Hepatocyte (in vitro differentiated cells): ENCODE data around the gene H6PD. TPM values are rescaled to one million over a fixed set of nuclear protein-coding genes. Genes with fewer than 3 reads are reported as not detected.
"Not testable (repeated sequence)": the region's sequence is repeated elsewhere in the genome, so short reads cannot be mapped to it uniquely, and the experiment has no call there.

Experiments used
- DNase-seq: peaks from one replicate; pipeline ENCODE4 v3.0.0-alpha.2; 2016; ENCODE audit warnings: low spot score
- H2AFZ ChIP-seq: fragments of 200-600 bp; sonication (generic); 2 replicates; pipeline ENCODE4 v1.6.0; 2016; ENCODE audit warnings: antibody characterized with exemption, mild to moderate bottlenecking
- H3K27ac ChIP-seq: fragments of 200-600 bp; sonication (generic); 2 replicates; pipeline ENCODE4 v1.5.1; 2016; ENCODE audit warnings: mild to moderate bottlenecking
- H3K27me3 ChIP-seq: fragments of 200-600 bp; sonication (generic); 2 replicates; pipeline ENCODE4 v1.6.1; 2016
- H3K36me3 ChIP-seq: fragments of 200-600 bp; sonication (generic); replicated peaks from 2 replicates; pipeline ENCODE4 v1.5.1; 2016; ENCODE audit warnings: low read depth; ENCODE audit not compliant: insufficient read depth
- H3K4me1 ChIP-seq: fragments of 200-600 bp; sonication (generic); 2 replicates; pipeline ENCODE4 v1.5.1; 2016; ENCODE audit warnings: mild to moderate bottlenecking, moderate library complexity; ENCODE audit not compliant: insufficient read depth
- H3K4me2 ChIP-seq: fragments of 200-600 bp; sonication (generic); 2 replicates; pipeline ENCODE4 v1.6.0; 2016
- H3K4me3 ChIP-seq: fragments of 200-600 bp; sonication (generic); 2 replicates; pipeline ENCODE4 v1.5.1; 2016; ENCODE audit warnings: mild to moderate bottlenecking
- H3K79me2 ChIP-seq: fragments of 200-600 bp; sonication (generic); 2 replicates; pipeline ENCODE4 v1.6.0; 2017; ENCODE audit warnings: mild to moderate bottlenecking
- H3K9me2 ChIP-seq: fragments of 200-600 bp; sonication (generic); replicated peaks from 2 replicates; pipeline ENCODE4 v1.6.0; 2017; ENCODE audit warnings: mild to moderate bottlenecking; ENCODE audit not compliant: insufficient read depth
- H3K9me3 ChIP-seq: fragments of 200-600 bp; sonication (generic); 2 replicates; pipeline ENCODE4 v1.5.1; 2016; ENCODE audit warnings: low read depth, mild to moderate bottlenecking
- H4K20me1 ChIP-seq: fragments of 200-600 bp; sonication (generic); 2 replicates; pipeline ENCODE4 v1.6.0; 2016; ENCODE audit warnings: mild to moderate bottlenecking; ENCODE audit not compliant: insufficient read depth, poor library complexity, severe bottlenecking
- CTCF ChIP-seq: fragments of 200-600 bp; sonication (generic); IDR thresholded peaks from 2 replicates; pipeline ENCODE4 v1.5.1; 2016; ENCODE audit warnings: antibody characterized with exemption, mild to moderate bottlenecking; ENCODE audit not compliant: poor library complexity
- EZH2 ChIP-seq: fragments of 200-600 bp; sonication (generic); IDR thresholded peaks from 2 replicates; pipeline ENCODE4 v1.6.1; 2016; ENCODE audit warnings: antibody characterized with exemption, mild to moderate bottlenecking, borderline replicate concordance
- EZH2phosphoT487 ChIP-seq: fragments of 200-600 bp; sonication (generic); IDR thresholded peaks from one replicate; pipeline ENCODE4 v1.6.1; 2018; ENCODE audit warnings: antibody characterized with exemption, mild to moderate bottlenecking, low read depth, moderate library complexity; ENCODE audit not compliant: unreplicated experiment, severe bottlenecking
- WGBS: methylation state at CpG from one replicate; pipeline ENCODE4 v1.1.6; 2016; ENCODE audit warnings: low lambda C conversion rate; ENCODE audit errors: missing lambda C conversion rate; 5-methylcytosine and 5-hydroxymethylcytosine counted together
- polyA plus RNA-seq: library from polyadenylated mRNA; unstranded; fragments of >200 nt; fragmentation: Nextera tagmentation; extraction: Ambion mirVana; gene quantifications from 2 replicates; pipeline ENCODE4 v1.2.1, GENCODE V29; 2016
- total RNA-seq: library from RNA; depleted of rRNA; stranded (reverse); fragments of >200 nt; gene quantifications from 2 replicates; pipeline ENCODE4 v1.2.3, GENCODE V29; 2014

H6PD gene
- total and polyA plus RNA-seq, 2 experiments from 2014 or later, result 26.3 to 54.8 TPM

DNA sequence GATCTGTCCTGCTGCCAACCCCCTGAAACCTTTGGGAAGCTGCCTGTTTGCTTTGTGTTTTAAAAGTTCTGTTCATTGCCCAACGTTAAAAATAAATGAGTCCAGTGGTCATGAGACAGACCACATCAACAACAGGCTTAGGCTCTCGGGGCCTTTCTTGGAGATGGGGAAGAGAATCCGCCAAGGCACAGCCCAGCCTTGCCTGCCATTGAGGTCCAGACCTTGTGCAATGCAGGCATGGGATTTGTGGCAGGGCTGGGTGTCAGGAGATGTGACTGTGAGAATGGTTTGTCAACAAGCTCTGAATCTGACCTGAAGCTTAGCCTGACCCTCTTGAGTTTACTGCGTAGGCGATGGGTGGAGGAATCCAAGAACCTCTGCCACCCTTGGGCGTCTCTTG lies 62.3 kb downstream of the H6PD start:
- Histone ChIP-seq H4K20me1 (peaks cover 55% of the 10 kb centered on the region), H3K4me2 (peak overlapping the region; percentile 82), H3K27me3 (no peaks in the 10 kb centered on the region), H3K4me1 (peaks cover 44% of the 10 kb centered on the region), H2AFZ (no peak overlapping the region), H3K9me2 (no peaks in the 10 kb centered on the region), H3K9me3 (no peaks in the 10 kb centered on the region), H3K4me3 (no peak overlapping the region), H3K27ac (peak overlapping the region; percentile 63), H3K79me2 (peaks cover 85% of the 10 kb centered on the region), H3K36me3 (no peaks in the 10 kb centered on the region)
- TF ChIP-seq EZH2phosphoT487 (no peak), CTCF (no peak), EZH2 (no peak)
- no peak for DNase-seq
- 82% methylated on average over 6 of the region's 6 CpGs for WGBS

GRCh38 chr1:9297831-9298230 lies 63.3 kb downstream of the H6PD start:
- no peak for DNase-seq
- peaks cover 65% of the 10 kb centered on the region for H4K20me1 ChIP-seq
- H2AFZ ChIP-seq, result no peak overlapping the region
- WGBS, result 63% methylated on average over 9 of the region's 9 CpGs
- no peaks in the 10 kb centered on the region for H3K27me3 ChIP-seq
- H3K4me3 ChIP-seq, result no peak overlapping the region
- TF ChIP-seq CTCF (no peak), EZH2 (no peak), EZH2phosphoT487 (no peak)
- H3K79me2 ChIP-seq, result peaks cover 95% of the 10 kb centered on the region
- H3K36me3 ChIP-seq, result no peaks in the 10 kb centered on the region
- peak overlapping the region; percentile 82 for H3K4me2 ChIP-seq
- no peaks in the 10 kb centered on the region for H3K9me3 ChIP-seq
- H3K4me1 ChIP-seq, result peaks cover 47% of the 10 kb centered on the region
- no peaks in the 10 kb centered on the region for H3K9me2 ChIP-seq
- peak overlapping the region; percentile 63 for H3K27ac ChIP-seq

- Histone ChIP-seq H3K4me1 (peaks cover 52% of the 10 kb centered on the region), H3K9me3 (no peaks in the 10 kb centered on the region), H3K9me2 (no peaks in the 10 kb centered on the region), H4K20me1 (peaks cover 68% of the 10 kb centered on the region), H3K79me2 (peaks cover 97% of the 10 kb centered on the region), H3K4me2 (peak overlapping the region; percentile 82), H3K27me3 (no peaks in the 10 kb centered on the region), H3K36me3 (no peaks in the 10 kb centered on the region), H2AFZ (no peak overlapping the region), H3K4me3 (no peak overlapping the region), H3K27ac (peak overlapping the region; percentile 63)
- TF ChIP-seq EZH2phosphoT487 (no peak), EZH2 (no peak), CTCF (no peak)
- 47% methylated on average over 3 of the region's 3 CpGs for WGBS
- no peak for DNase-seq
These were observed 63.7 kb downstream of the H6PD start for GRCh38 chr1:9298282-9298681.

- H3K36me3 ChIP-seq, H3K9me2 ChIP-seq, H3K9me3 ChIP-seq, H3K27me3 ChIP-seq, H2AFZ ChIP-seq, H3K4me3 ChIP-seq: not testable (repeated sequence)
- peaks cover 97% of the 10 kb centered on the region for H3K79me2 ChIP-seq
- peaks cover 72% of the 10 kb centered on the region for H4K20me1 ChIP-seq
- peaks cover 54% of the 10 kb centered on the region for H3K4me1 ChIP-seq
- H3K27ac ChIP-seq, result peak overlapping the region; percentile 93
- 85% methylated on average over 16 of the region's 16 CpGs for WGBS
- peak; percentile 78 for DNase-seq
- peak overlapping the region; percentile 48 for H3K4me2 ChIP-seq
These were observed 65.3 kb downstream of the H6PD start for GRCh38 chr1:9299571-9300541.
